K562 (cell line): ENCODE measurements around the gene TMEM163. TPM values are rescaled to one million over a fixed set of nuclear protein-coding genes. Genes with fewer than 3 reads are reported as not detected.

Experiments
- ERF ChIP-seq: fragments of 450-650 bp; formaldehyde crosslinking; IDR thresholded peaks from 2 replicates; pipeline ENCODE4 v1.4.0; 2020; ENCODE audit warnings: mild to moderate bottlenecking, mixed read lengths
- ETV6 ChIP-seq, 3 experiments: fragments of 150-350 bp in 1 of 3; sonication (generic) in 1 of 3; formaldehyde crosslinking in 1 of 3; IDR thresholded peaks; 2 replicates each; pipeline versions ENCODE4 v1.6.1 to v1.8.0; 2014 to 2022; ENCODE audit warnings: borderline replicate concordance in 2 of 3, low read depth in 2 of 3, antibody characterized with exemption in 1 of 3, low read length in 1 of 3, mild to moderate bottlenecking in 1 of 3, missing genetic modification reagents in 1 of 3
- FOSL1 ChIP-seq: fragments of 200-800 bp; sonication (Bioruptor generic); conservative IDR thresholded peaks from 2 replicates; pipeline ENCODE4 v1.6.1; 2016; ENCODE audit warnings: missing genetic modification characterization, missing compliant biosample characterization
- HIVEP1 ChIP-seq: fragments of 250-450 bp; sonication (Bioruptor Pico); IDR thresholded peaks from 2 replicates; pipeline ENCODE4 v1.4.0; 2020; ENCODE audit warnings: mild to moderate bottlenecking
- HNRNPK ChIP-seq: fragments of 200-400 bp; formaldehyde crosslinking; IDR thresholded peaks from one replicate; pipeline ENCODE4 v1.6.1; 2018; ENCODE audit warnings: mild to moderate bottlenecking, low read depth, low read length; ENCODE audit not compliant: poor library complexity, severe bottlenecking
- MAZ ChIP-seq, 2 experiments: fragments of 450-650 bp in 1 of 2; sonication (generic) in 1 of 2; formaldehyde crosslinking; IDR thresholded peaks in 1 of 2; conservative IDR thresholded peaks in 1 of 2; 2 replicates each; pipeline versions ENCODE4 v1.4.0 to v1.5.0; 2020; ENCODE audit warnings: mild to moderate bottlenecking in 1 of 2, missing genetic modification reagents in 1 of 2
- NONO ChIP-seq, 2 experiments: fragments of 200-400 bp in 1 of 2; fragments of 450-650 bp in 1 of 2; formaldehyde crosslinking in 1 of 2; IDR thresholded peaks; 2 replicates each; pipeline ENCODE4 v1.6.1; 2017; ENCODE audit warnings: low read depth in 2 of 2, mild to moderate bottlenecking in 2 of 2, moderate library complexity in 2 of 2, low read length in 1 of 2
- PYGO2 ChIP-seq: fragments of 450-650 bp; IDR thresholded peaks from 2 replicates; pipeline ENCODE4 v1.6.1; 2016; ENCODE audit warnings: mild to moderate bottlenecking, missing genetic modification characterization, moderate library complexity, missing compliant biosample characterization
- RBM34 ChIP-seq: fragments of 200-400 bp; formaldehyde crosslinking; IDR thresholded peaks from 2 replicates; pipeline ENCODE4 v1.6.1; 2018; ENCODE audit warnings: low read length, borderline replicate concordance; ENCODE audit not compliant: insufficient read depth
- polyA plus RNA-seq, 8 experiments: library from polyadenylated mRNA; depleted of rRNA in 4 of 8; stranded (reverse) in 5 of 8; unstranded in 3 of 8; fragments of >200 nt; fragmentation: Nextera tagmentation in 2 of 8; fragmentation: Illumina TruSeq in 1 of 8; extraction: Ambion mirVana in 2 of 8; extraction: Trizol in 1 of 8; gene quantifications; 2 replicates each; pipeline versions ENCODE4 v1.2.1 to v1.2.3, GENCODE V29; 2011 to 2014; ENCODE audit warnings: inconsistent platforms in 1 of 8, missing spikeins in 1 of 8
- total RNA-seq, 7 experiments: library from RNA; depleted of rRNA in 6 of 7; stranded (reverse); fragments of >200 nt in 6 of 7; fragmentation: Illumina TruSeq in 2 of 7; extraction: Trizol in 2 of 7; gene quantifications; 2 replicates each; pipeline versions ENCODE4 v1.2.1 to v1.2.3, GENCODE V29; 2011 to 2021; ENCODE audit warnings: low replicate concordance in 1 of 7
- TF ChIP-seq, protein P1 (sequence below), 3 experiments: IDR thresholded peaks in 2 of 3; conservative IDR thresholded peaks in 1 of 3; 2 replicates each; pipeline ENCODE4 v1.5.1; 2011 to 2012; ENCODE audit warnings: low read length in 3 of 3, mild to moderate bottlenecking in 3 of 3, control low read depth in 2 of 3, improper control_type of control experiment in 1 of 3, inconsistent platforms in 1 of 3, low read depth in 1 of 3, mixed read lengths in 1 of 3, moderate library complexity in 1 of 3; ENCODE audit not compliant: insufficient read depth in 2 of 3
- TF ChIP-seq, protein P2 (sequence below): fragments of 450-650 bp; IDR thresholded peaks from 2 replicates; pipeline ENCODE4 v1.7.0; 2016; ENCODE audit warnings: borderline replicate concordance
- TF ChIP-seq, protein P3 (sequence below): fragments of 450-650 bp; IDR thresholded peaks from 2 replicates; pipeline ENCODE4 v1.6.1; 2017; ENCODE audit warnings: mild to moderate bottlenecking, moderate library complexity
- TF ChIP-seq, protein P4 (sequence below): fragments of 450-650 bp; IDR thresholded peaks from 2 replicates; pipeline ENCODE4 v1.6.1; 2016; ENCODE audit warnings: borderline replicate concordance

TMEM163 gene
- total and polyA plus RNA-seq, 9 of the 15 experiments (the other 6 are each of a cell fraction or from before 2014, with no cell fraction given), result 0.04 to 0.68 (median 0.16) TPM; not detected in 3

DNA sequence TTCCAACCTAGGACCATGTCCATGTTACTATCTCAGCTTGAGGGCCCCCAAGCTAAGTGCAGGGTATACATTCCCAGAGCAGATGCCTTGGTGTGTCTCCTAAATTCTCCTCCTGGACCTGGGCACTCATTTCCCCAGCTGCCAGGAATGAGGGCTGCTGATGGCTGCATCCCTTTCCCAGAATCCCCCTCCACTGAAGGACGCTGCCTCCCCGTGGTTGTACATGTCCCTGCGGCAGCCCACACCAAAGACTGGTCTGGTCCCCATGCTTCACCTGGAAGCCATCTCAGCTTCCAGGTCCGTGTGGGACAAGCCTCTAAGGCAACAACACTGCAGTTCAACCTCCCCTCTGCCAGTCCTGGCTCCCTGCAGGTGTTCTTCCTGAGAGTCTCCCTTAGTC lies 14.6 kb downstream of the TMEM163 start (continued):
- TF ChIP-seq MAZ (CRISPR knock-in tag; conservative IDR thresholded peaks at IDR 0.05 in 1 of 2, IDR thresholded peaks at IDR 0.05 in 1 of 2) (0 out of 4 replicates have a peak, but pooled peaks of 1 of the 2 experiments have one; percentile 19), RBM34 (no peak), ETV6 (IDR thresholded peaks at IDR 0.05; ENCODE audit: borderline replicate concordance in 1 of 2, low read depth in 2 of 2, low read length in 1 of 2) (no peak), ETV6 (CRISPR knock-in tag; IDR thresholded peaks at IDR 0.05; ENCODE audit: borderline replicate concordance) (no peak), NONO (IDR thresholded peaks at IDR 0.05; ENCODE audit: low read depth in 2 of 2, low read length in 1 of 2) (no peak), FOSL1 (no peak), PYGO2 (tag) (no peak), ERF (CRISPR knock-in tag) (0 out of 2 replicates have a peak, but pooled peaks have one; percentile 8), HIVEP1 (CRISPR knock-in tag) (no peak), HNRNPK (no peak)
- TF ChIP-seq, protein P1, sequence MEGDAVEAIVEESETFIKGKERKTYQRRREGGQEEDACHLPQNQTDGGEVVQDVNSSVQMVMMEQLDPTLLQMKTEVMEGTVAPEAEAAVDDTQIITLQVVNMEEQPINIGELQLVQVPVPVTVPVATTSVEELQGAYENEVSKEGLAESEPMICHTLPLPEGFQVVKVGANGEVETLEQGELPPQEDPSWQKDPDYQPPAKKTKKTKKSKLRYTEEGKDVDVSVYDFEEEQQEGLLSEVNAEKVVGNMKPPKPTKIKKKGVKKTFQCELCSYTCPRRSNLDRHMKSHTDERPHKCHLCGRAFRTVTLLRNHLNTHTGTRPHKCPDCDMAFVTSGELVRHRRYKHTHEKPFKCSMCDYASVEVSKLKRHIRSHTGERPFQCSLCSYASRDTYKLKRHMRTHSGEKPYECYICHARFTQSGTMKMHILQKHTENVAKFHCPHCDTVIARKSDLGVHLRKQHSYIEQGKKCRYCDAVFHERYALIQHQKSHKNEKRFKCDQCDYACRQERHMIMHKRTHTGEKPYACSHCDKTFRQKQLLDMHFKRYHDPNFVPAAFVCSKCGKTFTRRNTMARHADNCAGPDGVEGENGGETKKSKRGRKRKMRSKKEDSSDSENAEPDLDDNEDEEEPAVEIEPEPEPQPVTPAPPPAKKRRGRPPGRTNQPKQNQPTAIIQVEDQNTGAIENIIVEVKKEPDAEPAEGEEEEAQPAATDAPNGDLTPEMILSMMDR (IDR thresholded peaks at IDR 0.05 in 2 of 3, conservative IDR thresholded peaks at IDR 0.05 in 1 of 3; ENCODE audit: insufficient read depth in 2 of 3, low read depth in 1 of 3, low read length in 3 of 3), result peak; percentile 2 to 37 (median 25); a peak in 2 of 6 replicates
- TF ChIP-seq, protein P2, sequence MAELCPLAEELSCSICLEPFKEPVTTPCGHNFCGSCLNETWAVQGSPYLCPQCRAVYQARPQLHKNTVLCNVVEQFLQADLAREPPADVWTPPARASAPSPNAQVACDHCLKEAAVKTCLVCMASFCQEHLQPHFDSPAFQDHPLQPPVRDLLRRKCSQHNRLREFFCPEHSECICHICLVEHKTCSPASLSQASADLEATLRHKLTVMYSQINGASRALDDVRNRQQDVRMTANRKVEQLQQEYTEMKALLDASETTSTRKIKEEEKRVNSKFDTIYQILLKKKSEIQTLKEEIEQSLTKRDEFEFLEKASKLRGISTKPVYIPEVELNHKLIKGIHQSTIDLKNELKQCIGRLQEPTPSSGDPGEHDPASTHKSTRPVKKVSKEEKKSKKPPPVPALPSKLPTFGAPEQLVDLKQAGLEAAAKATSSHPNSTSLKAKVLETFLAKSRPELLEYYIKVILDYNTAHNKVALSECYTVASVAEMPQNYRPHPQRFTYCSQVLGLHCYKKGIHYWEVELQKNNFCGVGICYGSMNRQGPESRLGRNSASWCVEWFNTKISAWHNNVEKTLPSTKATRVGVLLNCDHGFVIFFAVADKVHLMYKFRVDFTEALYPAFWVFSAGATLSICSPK, result no peak
- TF ChIP-seq, protein P3, sequence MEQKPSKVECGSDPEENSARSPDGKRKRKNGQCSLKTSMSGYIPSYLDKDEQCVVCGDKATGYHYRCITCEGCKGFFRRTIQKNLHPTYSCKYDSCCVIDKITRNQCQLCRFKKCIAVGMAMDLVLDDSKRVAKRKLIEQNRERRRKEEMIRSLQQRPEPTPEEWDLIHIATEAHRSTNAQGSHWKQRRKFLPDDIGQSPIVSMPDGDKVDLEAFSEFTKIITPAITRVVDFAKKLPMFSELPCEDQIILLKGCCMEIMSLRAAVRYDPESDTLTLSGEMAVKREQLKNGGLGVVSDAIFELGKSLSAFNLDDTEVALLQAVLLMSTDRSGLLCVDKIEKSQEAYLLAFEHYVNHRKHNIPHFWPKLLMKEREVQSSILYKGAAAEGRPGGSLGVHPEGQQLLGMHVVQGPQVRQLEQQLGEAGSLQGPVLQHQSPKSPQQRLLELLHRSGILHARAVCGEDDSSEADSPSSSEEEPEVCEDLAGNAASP, result no peak
- TF ChIP-seq, protein P4, sequence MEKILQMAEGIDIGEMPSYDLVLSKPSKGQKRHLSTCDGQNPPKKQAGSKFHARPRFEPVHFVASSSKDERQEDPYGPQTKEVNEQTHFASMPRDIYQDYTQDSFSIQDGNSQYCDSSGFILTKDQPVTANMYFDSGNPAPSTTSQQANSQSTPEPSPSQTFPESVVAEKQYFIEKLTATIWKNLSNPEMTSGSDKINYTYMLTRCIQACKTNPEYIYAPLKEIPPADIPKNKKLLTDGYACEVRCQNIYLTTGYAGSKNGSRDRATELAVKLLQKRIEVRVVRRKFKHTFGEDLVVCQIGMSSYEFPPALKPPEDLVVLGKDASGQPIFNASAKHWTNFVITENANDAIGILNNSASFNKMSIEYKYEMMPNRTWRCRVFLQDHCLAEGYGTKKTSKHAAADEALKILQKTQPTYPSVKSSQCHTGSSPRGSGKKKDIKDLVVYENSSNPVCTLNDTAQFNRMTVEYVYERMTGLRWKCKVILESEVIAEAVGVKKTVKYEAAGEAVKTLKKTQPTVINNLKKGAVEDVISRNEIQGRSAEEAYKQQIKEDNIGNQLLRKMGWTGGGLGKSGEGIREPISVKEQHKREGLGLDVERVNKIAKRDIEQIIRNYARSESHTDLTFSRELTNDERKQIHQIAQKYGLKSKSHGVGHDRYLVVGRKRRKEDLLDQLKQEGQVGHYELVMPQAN, result no peak
